ENCODE results near the gene SPRR5. TPM values are rescaled to one million over a fixed set of nuclear protein-coding genes. Genes with fewer than 3 reads are reported as not detected.

The SPRR5 gene, protein sequence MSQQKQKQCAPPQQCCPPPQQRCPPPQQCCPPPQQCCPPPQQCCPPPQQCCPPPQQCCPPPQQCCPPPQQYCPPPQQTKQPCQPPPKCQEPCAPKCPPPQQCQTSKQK
- not detected for polyA plus RNA-seq (2012; ENCODE audit: insufficient read depth, insufficient read length, low read depth)

DNA sequence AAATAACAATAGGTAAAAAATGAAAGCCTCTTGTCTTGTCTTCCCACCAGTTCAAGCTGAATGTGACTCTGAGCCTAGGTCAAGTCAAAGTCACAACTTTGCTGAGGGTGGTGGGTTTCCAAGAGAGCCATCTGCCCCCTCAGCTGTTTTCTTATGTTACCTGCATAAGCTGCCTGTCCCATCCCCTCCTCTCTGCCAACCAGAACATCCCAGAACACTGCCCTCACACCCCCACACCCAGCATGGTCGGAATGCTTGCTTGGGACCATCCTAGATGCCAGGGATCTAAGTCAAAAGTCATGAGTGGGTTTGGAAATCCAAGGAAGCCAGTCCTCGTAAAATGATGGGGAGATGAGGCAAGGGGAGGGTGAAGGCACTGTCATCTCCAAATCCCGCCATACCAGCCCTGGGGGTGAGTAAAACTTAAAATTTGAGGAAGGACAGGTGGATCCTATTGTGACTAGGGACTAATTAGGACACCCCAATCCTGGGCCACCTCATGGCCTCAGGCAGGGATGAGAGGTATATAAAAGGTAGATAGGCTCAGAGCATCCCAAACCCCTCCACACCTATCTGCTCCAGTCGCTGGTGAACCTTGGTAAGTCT lies at the start of gene SPRR5:
Gene SPRR5, plus strand, starts transcription at position 556 of the 606 bp plus-strand sequence. CDS start 1,349 bp downstream, outside the sequence.
- no peak within 1 kb of the TSS for H3K4me3 ChIP-seq (ENCODE audit: low read depth, low read length)
- no peak for DNase-seq
- TF ChIP-seq, protein P1, sequence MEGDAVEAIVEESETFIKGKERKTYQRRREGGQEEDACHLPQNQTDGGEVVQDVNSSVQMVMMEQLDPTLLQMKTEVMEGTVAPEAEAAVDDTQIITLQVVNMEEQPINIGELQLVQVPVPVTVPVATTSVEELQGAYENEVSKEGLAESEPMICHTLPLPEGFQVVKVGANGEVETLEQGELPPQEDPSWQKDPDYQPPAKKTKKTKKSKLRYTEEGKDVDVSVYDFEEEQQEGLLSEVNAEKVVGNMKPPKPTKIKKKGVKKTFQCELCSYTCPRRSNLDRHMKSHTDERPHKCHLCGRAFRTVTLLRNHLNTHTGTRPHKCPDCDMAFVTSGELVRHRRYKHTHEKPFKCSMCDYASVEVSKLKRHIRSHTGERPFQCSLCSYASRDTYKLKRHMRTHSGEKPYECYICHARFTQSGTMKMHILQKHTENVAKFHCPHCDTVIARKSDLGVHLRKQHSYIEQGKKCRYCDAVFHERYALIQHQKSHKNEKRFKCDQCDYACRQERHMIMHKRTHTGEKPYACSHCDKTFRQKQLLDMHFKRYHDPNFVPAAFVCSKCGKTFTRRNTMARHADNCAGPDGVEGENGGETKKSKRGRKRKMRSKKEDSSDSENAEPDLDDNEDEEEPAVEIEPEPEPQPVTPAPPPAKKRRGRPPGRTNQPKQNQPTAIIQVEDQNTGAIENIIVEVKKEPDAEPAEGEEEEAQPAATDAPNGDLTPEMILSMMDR (IDR thresholded peaks at IDR 0.05; ENCODE audit: low read depth, low read length) = no peak
- H3K36me3 ChIP-seq = no peaks in the 10 kb centered on the region
- H3K9me3 ChIP-seq = no peaks in the 10 kb centered on the region
- no peaks in the 10 kb centered on the region for H3K4me1 ChIP-seq
- H3K27me3 ChIP-seq = no peaks in the 10 kb centered on the region

DNA sequence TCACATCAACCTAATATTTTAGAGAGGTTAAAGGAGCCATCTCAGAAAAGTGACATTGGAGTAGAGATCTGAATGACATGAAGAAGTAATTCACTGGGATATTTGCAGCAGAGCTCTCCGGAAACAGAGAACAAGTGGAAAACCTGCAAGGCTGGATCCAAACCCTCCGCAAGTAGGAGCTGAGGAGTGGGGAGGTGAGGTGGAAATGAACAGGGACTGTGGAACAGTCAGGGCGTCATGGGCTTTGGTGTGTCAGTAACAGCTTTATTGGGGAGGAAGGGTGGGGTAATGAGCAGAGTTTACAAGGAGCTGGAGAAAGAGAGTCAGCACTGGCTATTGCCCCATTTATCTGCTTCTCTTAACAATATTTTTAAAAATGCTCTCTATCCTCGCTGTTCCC lies 48.0 kb upstream of the SPRR5 start:
- Histone ChIP-seq H3K27me3 (0 out of 2 replicates have a peak, but pooled peaks cover 4% of the 10 kb centered on the region), H3K36me3 (no peaks in the 10 kb centered on the region), H3K4me1 (no peaks in the 10 kb centered on the region), H3K4me3 (ENCODE audit: low read depth, low read length) (no peak overlapping the region), H3K9me3 (no peaks in the 10 kb centered on the region)
- no peak for DNase-seq
- TF ChIP-seq, protein P1 (IDR thresholded peaks at IDR 0.05; ENCODE audit: low read depth, low read length) = no peak

DNA sequence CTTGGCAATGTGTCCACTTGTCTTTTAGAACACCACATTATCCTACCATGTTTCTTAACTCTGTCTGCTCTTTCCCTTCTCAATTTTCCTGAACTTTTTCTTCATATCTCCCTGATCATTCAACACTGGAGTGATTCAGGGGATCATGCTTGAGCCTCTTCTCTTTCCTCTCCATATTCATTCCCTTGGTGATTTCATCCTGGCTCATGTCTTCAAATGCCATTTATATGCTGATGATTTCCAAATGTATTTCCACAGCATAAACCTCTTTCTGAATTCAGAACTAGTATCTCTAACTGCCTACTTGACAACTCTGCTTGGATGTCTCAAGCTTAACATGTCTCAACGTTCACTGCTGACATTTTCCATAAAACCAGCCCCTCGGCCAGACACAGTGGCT lies 47.1 kb upstream of the SPRR5 start:
- Histone ChIP-seq H3K4me3 (ENCODE audit: low read depth, low read length) (no peak overlapping the region), H3K9me3 (no peaks in the 10 kb centered on the region), H3K36me3 (no peaks in the 10 kb centered on the region), H3K27me3 (0 out of 2 replicates have a peak, but pooled peaks cover 4% of the 10 kb centered on the region), H3K4me1 (no peaks in the 10 kb centered on the region)
- TF ChIP-seq, protein P1 (IDR thresholded peaks at IDR 0.05; ENCODE audit: low read depth, low read length) = no peak
- no peak for DNase-seq

DNA sequence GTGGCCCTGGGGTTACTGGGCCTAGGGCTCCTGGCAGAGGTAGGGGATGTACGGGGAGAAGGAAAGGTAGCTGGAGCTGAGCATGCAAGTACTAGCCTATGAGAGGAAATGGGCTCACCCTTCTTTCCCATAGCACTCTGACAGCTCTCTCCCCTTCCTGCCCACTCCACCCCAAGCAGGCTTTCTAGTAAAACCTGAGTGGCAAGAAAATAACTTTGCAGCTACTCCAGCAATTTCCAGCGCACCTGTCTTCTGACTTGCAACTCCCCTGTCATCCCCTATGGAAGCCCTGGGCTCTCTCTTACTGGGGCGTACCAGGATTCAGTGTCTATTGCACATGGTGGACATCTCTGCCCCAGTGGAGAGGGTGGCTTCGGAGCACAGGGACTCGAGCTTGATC lies 45.4 kb upstream of the SPRR5 start:
- no peaks in the 10 kb centered on the region for H3K36me3 ChIP-seq
- H3K4me1 ChIP-seq = no peaks in the 10 kb centered on the region
- no peak overlapping the region for H3K4me3 ChIP-seq (ENCODE audit: low read depth, low read length)
- no peaks in the 10 kb centered on the region for H3K9me3 ChIP-seq
- 0 out of 2 replicates have a peak, but pooled peaks cover 4% of the 10 kb centered on the region for H3K27me3 ChIP-seq
- TF ChIP-seq, protein P1 (IDR thresholded peaks at IDR 0.05; ENCODE audit: low read depth, low read length) = no peak
- DNase-seq = no peak

DNA sequence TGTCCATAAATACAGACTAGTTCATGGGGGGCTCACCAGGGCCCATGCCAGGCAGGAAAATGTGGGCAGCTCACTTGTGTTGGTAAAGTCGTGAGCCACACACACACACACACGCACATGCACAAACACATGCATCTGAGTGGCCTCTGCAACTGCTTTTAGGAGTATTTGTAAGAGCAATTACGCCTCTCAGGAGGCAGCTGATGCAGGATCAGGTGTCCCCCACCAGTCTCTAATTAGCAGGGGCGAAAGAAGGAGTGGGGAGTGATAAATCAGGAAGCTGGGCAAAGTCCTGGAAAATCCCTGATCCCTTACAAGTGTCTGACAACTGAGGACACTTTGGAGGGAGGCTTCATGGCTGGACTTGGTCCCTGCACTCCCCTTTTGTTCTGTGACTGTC lies 44.4 kb upstream of the SPRR5 start:
- H3K9me3 ChIP-seq = no peaks in the 10 kb centered on the region
- TF ChIP-seq, protein P1 (IDR thresholded peaks at IDR 0.05; ENCODE audit: low read depth, low read length) = no peak
- no peaks in the 10 kb centered on the region for H3K4me1 ChIP-seq
- H3K4me3 ChIP-seq (ENCODE audit: low read depth, low read length) = no peak overlapping the region
- DNase-seq = no peak
- no peaks in the 10 kb centered on the region for H3K36me3 ChIP-seq
- H3K27me3 ChIP-seq = 0 out of 2 replicates have a peak, but pooled peaks cover 4% of the 10 kb centered on the region

Measured in BE2C (cell line).